Activated CD8-positive, alpha-beta memory T cell treated with anti-CD3 and anti-CD28 coated beads for 4 hours (primary cell): Measurements from ENCODE around the gene ZNF688.
A peak's percentile ranks its signal among the peaks of the same experiment; 100 is the strongest.
"Not testable (repeated sequence)": the region's sequence is repeated elsewhere in the genome, so short reads cannot be mapped to it uniquely, and the experiment has no call there.

Experiments
- DNase-seq, 2 donors: peaks; one replicate each; pipeline ENCODE4 v3.0.0-alpha.2; 2020; ENCODE audit warnings: low read depth in 2 of 2

The ZNF688 gene

DNA sequence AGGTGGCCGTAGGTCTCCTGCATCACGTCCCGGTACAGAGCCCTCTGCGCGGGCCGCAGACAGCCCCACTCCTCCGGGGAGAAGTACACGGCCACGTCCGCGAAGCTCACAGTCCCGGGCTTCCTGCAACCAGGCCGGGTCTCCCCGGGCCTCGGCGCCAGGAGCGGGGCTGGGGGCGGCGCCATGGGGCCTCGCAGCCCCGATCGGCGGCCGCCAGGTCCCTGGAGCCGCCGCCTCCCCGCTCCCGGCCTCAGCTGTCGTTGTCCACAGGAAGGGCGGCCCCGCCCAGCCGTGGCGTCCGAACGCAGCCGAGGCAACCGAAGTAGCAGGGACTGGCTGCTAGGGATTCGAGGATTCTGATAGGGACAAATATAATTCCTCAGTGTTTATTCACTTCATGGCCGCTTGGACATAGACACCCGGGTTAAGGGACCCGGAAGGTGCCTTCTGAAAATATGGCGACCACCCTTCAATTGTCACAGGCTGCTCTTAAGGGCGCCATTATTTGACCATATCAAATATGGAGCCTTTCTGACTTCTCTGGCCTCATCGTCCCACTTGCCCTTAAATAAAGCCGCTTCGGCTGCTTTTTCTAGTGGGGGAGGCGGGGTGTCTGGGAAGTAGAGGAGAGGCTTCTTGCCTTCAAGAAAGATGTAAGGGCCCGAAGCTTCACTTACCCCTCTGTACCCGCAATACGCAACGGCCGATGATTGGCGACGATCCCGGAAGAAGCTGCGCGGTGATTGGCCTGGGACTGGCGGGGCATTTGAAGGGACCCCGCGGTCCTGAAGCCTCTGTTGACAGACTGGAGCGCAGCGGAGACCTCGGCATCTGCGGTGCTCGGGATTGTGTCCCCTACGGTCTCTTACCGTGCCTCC is at the start of gene ZNF688:
Gene ZNF688 (minus strand): TSS at position 270 of the 878 bp plus-strand sequence. CDS start 85 bp downstream, at position 185.
- peak; percentile 83 to 94 for DNase-seq

DNA sequence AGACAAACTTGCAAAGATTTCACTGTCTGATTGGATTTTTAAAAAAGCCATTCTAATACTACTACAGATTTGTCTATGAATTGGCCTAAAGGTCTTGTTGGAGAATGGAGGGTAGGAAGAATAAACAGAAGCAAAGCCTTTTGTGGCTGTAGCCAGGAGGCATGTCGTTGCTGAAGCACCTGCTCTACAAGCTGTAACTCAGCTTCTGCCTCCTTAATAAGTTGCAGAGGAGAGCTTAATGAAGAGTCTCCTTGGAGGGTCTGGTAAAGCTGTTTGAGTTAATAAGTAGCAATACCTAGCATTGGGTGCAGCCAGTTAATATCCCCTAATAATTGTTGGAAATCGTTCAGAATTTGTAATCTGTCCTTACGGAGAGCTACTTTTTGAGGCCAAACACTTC is 48.7 kb upstream of the ZNF688 start:
- no peak for DNase-seq

DNA sequence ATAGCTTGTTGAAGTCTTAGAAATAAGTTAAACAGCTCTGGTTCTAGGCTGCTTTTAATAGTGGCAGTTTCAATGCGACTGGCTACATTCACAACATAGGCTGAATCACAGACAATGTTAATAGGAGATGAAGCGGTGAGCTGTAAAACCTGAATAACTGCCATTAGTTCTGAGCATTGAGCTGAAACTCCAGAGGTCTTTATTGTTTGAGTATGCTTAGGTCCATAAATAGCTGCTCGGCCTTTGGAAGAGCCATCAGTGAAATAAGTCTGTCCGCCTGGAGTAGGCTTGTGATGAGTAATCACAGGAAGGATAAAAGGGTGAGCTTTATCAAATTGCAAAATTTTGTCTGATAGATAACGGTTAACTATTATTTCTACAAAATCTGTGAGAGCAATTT is 48.1 kb upstream of the ZNF688 start:
- no peak for DNase-seq

DNA sequence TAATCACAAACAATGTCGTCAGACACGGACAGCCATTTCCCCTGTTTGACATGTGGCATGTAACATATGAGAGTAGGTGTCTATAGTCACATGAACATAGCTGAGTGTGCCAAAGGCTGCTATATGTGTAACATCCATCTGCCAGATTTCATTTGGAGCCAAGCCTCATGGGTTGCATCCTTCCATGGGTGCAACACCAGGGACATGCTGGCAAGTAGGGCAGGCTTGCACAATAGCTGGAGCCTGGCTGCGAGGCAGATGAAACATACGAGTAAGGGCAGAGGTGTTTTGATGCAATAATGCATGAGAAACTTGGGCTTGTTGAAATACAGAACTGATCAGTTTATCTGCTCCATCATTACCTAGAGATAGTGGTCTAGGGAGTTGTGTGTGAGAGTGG is 47.7 kb upstream of the ZNF688 start:
- DNase-seq: no peak

DNA sequence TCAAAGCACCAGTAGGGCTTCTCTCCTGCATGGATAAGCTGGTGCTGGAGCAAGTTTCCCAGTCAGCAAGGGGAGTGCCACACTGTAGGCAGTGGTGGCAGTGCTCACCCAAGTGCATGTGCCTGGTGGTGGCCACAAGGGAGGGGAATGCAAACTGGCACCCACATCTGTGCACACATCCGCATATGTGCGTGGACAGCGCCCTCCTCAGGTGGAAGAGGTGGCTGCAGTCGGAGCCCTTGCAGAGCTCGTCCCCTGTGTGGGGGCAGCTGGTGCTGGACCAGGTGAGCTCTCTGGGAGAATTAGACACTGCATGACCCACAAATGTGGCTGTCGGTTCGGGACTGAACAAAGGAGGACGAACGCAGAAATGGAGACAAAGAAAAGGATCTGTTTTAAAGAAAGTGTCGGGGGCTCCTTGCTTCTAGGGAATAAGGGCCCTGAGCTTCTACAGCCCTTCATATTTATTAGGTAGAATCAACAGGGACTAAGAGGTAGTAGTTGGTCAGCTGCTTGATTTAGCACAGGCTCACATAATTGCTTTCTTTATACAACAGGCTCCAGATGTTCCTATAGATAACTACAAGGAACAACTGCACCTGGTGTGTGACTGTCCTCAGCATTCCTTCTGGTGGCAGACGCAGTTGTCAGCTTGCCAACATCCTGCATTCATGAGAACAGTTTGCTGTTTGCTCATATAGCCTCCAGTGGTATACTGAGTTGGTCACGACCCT is 44.0 kb upstream of the ZNF688 start:
- DNase-seq: peak in 1 of 2 donors; percentile 27

GRCh38 chr16:30609926-30610839 is 38.7 kb upstream of the ZNF688 start, which contains the start of gene ZNF689:
ZNF689 (minus strand) TSS chr16:30610389; CDS start chr16:30610041, 348 bp downstream.
- DNase-seq: peak; percentile 87 to 88

- no peak for DNase-seq
Measured at GRCh38 chr16:30609002-30609925, 37.8 kb upstream of the ZNF688 start.

DNA sequence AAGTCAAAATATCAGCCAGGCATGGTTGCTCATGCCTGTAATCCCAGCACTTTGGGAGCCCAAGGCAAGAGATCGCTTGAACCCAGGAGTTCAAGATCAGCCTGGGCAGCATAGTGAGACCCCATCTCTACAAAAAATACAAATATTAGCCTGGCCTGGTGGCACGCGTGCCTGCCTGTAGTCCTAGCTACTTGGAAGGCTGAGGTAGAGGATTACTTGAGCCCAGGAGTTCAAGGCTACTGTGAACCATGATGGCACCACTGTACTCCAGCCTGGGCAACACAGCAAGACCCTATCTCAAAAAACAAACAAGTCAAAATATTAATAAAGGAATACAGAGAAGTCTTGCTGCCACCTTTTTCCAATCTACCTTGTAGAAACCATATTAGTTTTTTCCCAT is 34.5 kb upstream of the ZNF688 start:
- DNase-seq: no peak

DNA sequence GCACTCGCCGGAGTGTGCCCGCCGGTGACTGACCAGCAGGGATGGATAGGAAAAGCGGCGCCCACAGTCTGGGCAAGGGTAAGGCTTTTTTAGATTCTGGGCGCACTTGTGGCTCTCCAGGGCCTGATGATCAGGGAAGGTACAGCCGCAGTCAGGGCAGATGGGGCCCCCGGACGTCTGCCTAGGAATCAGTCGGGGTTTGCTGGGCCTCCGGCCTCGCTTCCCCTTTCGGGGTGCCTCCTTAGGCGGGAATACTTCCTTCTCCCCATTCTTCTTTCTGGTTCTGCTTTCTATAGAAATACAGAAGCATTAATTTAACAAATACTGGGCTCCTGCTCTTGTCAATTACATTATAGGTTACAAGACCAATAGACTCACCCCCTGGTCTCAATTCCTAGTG is 33.6 kb upstream of the ZNF688 start:
- no peak for DNase-seq

GRCh38 chr16:30604316-30604947 is 32.9 kb upstream of the ZNF688 start:
- no peak for DNase-seq

DNA sequence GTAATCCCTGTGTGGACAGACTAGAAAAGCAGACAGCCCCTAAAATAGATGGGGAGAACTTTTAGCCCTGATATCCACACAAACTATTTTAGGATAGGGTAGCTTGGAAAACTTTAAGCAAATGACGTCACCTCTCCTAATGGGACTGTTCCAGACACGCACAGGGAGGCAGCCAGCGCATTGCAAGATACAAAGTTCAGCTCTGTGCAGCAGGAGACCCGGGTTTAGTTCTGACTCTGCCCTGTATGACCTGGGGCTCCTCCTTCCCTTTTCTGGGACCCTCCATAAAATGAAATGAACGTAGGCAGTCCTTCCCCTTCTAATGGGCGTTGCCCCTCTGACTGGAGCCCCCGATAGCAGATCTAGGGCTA is 32.4 kb upstream of the ZNF688 start:
- DNase-seq: no peak

GRCh38 chr16:30602616-30603277 is 31.2 kb upstream of the ZNF688 start:
- DNase-seq: no peak

- no peak for DNase-seq
Measured at GRCh38 chr16:30601966-30602365, 30.5 kb upstream of the ZNF688 start.

GRCh38 chr16:30600929-30601328 is 29.4 kb upstream of the ZNF688 start:
- no peak for DNase-seq

DNA sequence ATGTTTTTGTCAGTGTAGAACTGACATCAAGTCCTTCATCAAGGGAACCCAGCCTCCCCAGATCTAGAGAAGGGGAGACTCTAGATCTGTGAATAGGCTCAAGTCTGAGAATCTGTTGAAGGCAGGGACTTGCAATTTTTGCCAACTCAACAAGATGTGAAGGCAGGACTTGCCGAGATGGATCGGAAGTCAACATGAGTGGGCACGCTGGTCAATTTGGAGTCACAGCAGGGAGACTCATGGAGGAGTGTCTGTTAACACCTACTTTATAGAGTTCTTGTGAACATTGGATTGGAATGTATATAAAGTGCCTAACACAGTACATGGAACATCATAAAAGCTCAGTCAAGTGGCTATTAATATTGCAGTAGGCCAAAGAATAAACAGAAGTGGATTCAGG is 28.7 kb upstream of the ZNF688 start:
- no peak for DNase-seq

- no peak for DNase-seq
Measured at GRCh38 chr16:30592871-30593270, 21.4 kb upstream of the ZNF688 start.

DNA sequence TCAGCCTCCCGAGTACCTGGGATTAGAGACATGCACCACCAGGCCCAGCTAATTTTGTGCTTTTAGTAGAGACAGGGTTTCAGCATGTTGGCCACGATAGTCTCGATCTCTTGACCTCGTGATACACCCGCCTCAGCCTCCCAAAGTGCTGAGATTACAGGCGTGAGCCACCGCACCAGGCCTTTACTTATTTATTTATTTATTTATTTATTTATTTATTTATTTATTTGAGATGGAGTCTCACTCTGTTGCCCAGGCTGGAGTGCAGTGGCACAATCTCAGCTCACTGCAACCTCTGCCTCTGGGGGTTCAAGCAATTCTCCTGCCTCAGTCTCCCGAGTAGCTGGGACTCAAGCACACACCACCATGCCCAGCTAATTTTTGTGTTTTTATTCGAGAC is 19.4 kb upstream of the ZNF688 start:
- DNase-seq: not testable (repeated sequence)

- not testable (repeated sequence) for DNase-seq
Measured at GRCh38 chr16:30589582-30589981, 18.1 kb upstream of the ZNF688 start.

DNA sequence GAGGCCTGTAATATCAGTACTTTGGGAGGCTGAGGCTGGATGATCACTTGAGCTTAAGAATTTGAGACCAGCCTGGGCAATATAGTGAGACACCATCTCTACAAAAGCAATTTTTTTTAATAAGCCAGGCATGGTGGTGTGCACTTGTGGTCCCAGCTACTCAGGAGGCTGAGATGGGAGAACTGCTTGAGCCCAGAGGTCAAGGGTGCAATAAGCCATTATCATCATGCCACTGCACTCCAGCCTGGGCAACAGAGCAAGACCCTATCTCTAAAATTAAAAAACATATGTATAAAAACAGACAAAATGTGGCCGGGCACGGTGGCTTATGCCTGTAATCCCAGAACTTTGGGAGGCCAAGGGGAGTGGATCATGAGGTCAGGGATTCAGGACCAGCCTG is 17.1 kb upstream of the ZNF688 start:
- DNase-seq: no peak
